Ascending aorta (tissue), 2 donors: ENCODE data around the gene MRPL50. TPM values are rescaled to one million over a fixed set of nuclear protein-coding genes. Genes with fewer than 3 reads are reported as not detected.

Experiments
- DNase-seq, 2 donors: peaks; one replicate each; pipeline ENCODE4 v3.0.0-alpha.2; 2019; ENCODE audit warnings: low spot score in 2 of 2
- H3K27ac ChIP-seq, 2 donors: fragments of 200-600 bp; sonication (generic); one replicate each; pipeline ENCODE4 v1.5.1; 2016 to 2017; ENCODE audit warnings: mild to moderate bottlenecking in 1 of 2
- H3K27me3 ChIP-seq: fragments of 200-600 bp; sonication (generic); one replicate; pipeline ENCODE4 v1.5.1; 2017
- H3K36me3 ChIP-seq, 2 donors: fragments of 200-600 bp; sonication (generic); one replicate each; pipeline ENCODE4 v1.5.1; 2016
- H3K4me1 ChIP-seq, 2 donors: fragments of 200-600 bp; sonication (generic); one replicate each; pipeline ENCODE4 v1.5.1; 2016 to 2017; ENCODE audit warnings: mild to moderate bottlenecking in 1 of 2
- H3K4me3 ChIP-seq, 2 donors: fragments of 200-600 bp; sonication (generic); one replicate each; pipeline ENCODE4 v1.5.1; 2016 to 2017; ENCODE audit warnings: mild to moderate bottlenecking in 1 of 2
- H3K9me3 ChIP-seq, 2 donors: fragments of 200-600 bp; sonication (generic); one replicate each; pipeline ENCODE4 v1.5.1; 2016
- intact Hi-C: fragments of 100-400 bp; cut with DNase I; formaldehyde crosslinking; loops from one replicate; pipeline ENCODE4 v1.15.1; 2023
- total RNA-seq: library from RNA; depleted of rRNA; stranded (reverse); fragments of >200 nt; gene quantifications from one replicate; pipeline ENCODE4 v1.1.0, GENCODE V29; 2016
- TF ChIP-seq, protein P1 (sequence below), 3 experiments: fragments of 200-600 bp in 2 of 3; fragments of 450-650 bp in 1 of 3; sonication (generic) in 2 of 3; IDR thresholded peaks; one replicate each; pipeline ENCODE4 v1.5.1; 2016 to 2019; ENCODE audit warnings: antibody characterized with exemption in 3 of 3, mild to moderate bottlenecking in 1 of 3, moderate library complexity in 1 of 3

MRPL50 gene
- total RNA-seq, 1 donor from 2014 or later, result 2.6 TPM

- no peaks in the 10 kb centered on the region for H3K36me3 ChIP-seq
- intact Hi-C loops, result no loop called here
- no peaks in the 10 kb centered on the region for H3K4me1 ChIP-seq
- no peak for DNase-seq
- TF ChIP-seq, protein P1, sequence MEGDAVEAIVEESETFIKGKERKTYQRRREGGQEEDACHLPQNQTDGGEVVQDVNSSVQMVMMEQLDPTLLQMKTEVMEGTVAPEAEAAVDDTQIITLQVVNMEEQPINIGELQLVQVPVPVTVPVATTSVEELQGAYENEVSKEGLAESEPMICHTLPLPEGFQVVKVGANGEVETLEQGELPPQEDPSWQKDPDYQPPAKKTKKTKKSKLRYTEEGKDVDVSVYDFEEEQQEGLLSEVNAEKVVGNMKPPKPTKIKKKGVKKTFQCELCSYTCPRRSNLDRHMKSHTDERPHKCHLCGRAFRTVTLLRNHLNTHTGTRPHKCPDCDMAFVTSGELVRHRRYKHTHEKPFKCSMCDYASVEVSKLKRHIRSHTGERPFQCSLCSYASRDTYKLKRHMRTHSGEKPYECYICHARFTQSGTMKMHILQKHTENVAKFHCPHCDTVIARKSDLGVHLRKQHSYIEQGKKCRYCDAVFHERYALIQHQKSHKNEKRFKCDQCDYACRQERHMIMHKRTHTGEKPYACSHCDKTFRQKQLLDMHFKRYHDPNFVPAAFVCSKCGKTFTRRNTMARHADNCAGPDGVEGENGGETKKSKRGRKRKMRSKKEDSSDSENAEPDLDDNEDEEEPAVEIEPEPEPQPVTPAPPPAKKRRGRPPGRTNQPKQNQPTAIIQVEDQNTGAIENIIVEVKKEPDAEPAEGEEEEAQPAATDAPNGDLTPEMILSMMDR (IDR thresholded peaks at IDR 0.05), result no peak
- no peaks in the 10 kb centered on the region for H3K27me3 ChIP-seq
- H3K4me3 ChIP-seq, result no peak overlapping the region
- H3K27ac ChIP-seq, result no peak overlapping the region
- no peaks in the 10 kb centered on the region for H3K9me3 ChIP-seq
Measured at GRCh38 chr9:101366038-101366756, 32.2 kb downstream of the MRPL50 start.

- intact Hi-C loops, result no loop called here
- no peaks in the 10 kb centered on the region for H3K27me3 ChIP-seq
- no peak overlapping the region for H3K4me3 ChIP-seq
- TF ChIP-seq, protein P1 (IDR thresholded peaks at IDR 0.05), result no peak
- H3K4me1 ChIP-seq, result no peaks in the 10 kb centered on the region
- no peaks in the 10 kb centered on the region for H3K36me3 ChIP-seq
- no peaks in the 10 kb centered on the region for H3K9me3 ChIP-seq
- no peak for DNase-seq
- H3K27ac ChIP-seq, result no peak overlapping the region
Measured at GRCh38 chr9:101365181-101365580, 33.2 kb downstream of the MRPL50 start.

DNA sequence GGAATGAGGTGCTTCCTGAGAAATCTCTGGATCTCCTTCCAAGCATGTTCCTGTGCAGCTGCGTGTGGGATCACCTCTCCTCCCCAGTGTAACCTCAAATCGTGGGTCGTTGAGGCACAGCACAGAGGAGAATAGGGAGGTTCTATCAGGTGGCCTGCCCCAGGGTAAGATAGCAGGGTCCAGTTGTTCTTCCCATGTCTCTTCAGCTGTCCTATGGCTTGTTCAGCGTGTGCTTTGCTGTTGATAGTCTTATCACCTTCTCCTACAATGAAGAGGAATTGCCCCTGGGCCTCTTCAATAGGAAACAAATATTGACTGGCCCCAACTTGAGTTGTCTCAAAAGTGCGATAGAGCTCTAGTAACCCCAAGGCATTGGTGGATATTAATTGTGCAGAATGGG is 36.0 kb downstream of the MRPL50 start:
- no peak overlapping the region for H3K27ac ChIP-seq
- TF ChIP-seq, protein P1 (IDR thresholded peaks at IDR 0.05), result no peak
- intact Hi-C loops, result no loop called here

DNA sequence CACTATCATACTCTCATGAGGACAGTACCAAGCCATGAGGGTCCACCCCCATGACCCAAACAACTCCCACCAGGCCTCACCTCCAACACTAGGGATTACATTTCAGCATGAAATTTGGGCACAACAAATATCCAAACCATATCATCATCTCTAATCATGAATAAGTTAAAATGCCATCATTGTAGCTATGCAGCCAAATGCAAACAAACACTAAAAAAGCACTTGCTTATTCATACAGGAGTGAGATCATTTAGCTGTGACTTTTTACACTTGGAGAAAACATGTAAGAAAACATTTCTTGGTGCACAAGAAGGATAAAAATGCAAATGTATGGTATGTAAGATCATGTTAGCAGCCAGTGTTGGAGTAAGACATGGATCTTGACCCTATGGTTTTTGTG is 37.8 kb downstream of the MRPL50 start:
- Histone ChIP-seq H3K27ac (no peak overlapping the region), H3K9me3 (no peaks in the 10 kb centered on the region), H3K4me1 (no peaks in the 10 kb centered on the region), H3K27me3 (no peaks in the 10 kb centered on the region), H3K36me3 (no peaks in the 10 kb centered on the region), H3K4me3 (no peak overlapping the region)
- intact Hi-C loops, result no loop called here
- TF ChIP-seq, protein P1 (IDR thresholded peaks at IDR 0.05), result no peak
- DNase-seq, result no peak

More for the DNA sequence above, 36.0 kb downstream of the MRPL50 start:
- DNase-seq, result no peak
- no peak overlapping the region for H3K4me3 ChIP-seq
- H3K36me3 ChIP-seq, result no peaks in the 10 kb centered on the region
- no peaks in the 10 kb centered on the region for H3K27me3 ChIP-seq
- H3K4me1 ChIP-seq, result no peaks in the 10 kb centered on the region
- H3K9me3 ChIP-seq, result no peaks in the 10 kb centered on the region

GRCh38 chr9:101359679-101360078 is 38.7 kb downstream of the MRPL50 start:
- intact Hi-C loops, result no loop called here
- Histone ChIP-seq H3K27ac (no peak overlapping the region), H3K9me3 (no peaks in the 10 kb centered on the region), H3K4me1 (no peaks in the 10 kb centered on the region), H3K27me3 (no peaks in the 10 kb centered on the region), H3K36me3 (no peaks in the 10 kb centered on the region), H3K4me3 (no peak overlapping the region)
- TF ChIP-seq, protein P1 (IDR thresholded peaks at IDR 0.05), result no peak
- DNase-seq, result no peak
